ENCODE measurements around the gene ACOT9.
"Not testable (repeated sequence)": the region's sequence is repeated elsewhere in the genome, so short reads cannot be mapped to it uniquely, and the experiment has no call there.

ACOT9 gene

GRCh38 chrX:23676486-23676885, 66.6 kb downstream of the ACOT9 start:
- DNase-seq, result not testable (repeated sequence)

DNA sequence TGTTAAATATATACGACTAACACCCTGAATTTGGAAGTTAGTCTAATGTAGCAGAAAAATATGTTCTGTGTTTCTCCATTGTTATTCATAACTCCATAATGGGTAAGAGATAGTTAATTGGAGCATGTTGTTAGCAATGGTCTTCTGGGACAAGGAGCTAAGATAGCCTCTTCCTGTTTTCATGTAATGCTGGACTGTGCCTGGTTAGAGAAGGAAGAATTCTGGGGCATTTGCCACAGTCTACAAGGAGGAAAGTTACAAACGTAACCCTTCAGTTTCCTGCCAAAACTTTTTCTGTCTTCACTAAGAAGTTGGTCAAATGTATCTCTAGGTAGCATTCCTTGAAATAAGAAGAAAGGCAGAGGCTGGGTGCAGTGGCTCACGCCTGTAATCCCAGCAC, 70.0 kb downstream of the ACOT9 start:
- DNase-seq, result no peak

GRCh38 chrX:23670528-23670927, 72.5 kb downstream of the ACOT9 start:
- no peak for DNase-seq

DNA sequence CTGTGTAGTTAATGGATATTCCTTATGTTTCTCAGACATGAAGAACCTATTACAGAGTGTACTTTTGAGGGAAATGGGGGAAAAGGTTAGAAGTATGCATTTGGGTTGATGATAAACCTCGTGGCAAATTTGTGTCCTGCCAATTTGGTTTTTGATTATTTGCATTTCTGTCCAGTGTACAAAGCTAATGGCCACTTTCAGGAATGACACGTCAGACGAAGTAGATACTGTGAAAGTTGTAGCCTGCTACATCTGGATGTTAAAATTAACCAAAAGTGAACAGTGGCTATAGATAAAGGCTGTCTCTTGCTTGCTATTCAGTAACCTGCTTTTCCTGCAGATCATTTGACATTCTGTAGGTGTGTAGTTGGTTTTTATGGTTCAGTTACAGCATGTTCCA, 74.7 kb downstream of the ACOT9 start:
- DNase-seq, result no peak

- peak; percentile 73 for DNase-seq
Observed at GRCh38 chrX:23667239-23668177, 75.6 kb downstream of the ACOT9 start, which contains the start of gene PRDX4. Gene PRDX4 (plus strand): TSS chrX:23667493. CDS start chrX:23667571, 78 bp downstream.

- DNase-seq, result no peak
Observed at GRCh38 chrX:23666282-23666681, 76.8 kb downstream of the ACOT9 start.

DNA sequence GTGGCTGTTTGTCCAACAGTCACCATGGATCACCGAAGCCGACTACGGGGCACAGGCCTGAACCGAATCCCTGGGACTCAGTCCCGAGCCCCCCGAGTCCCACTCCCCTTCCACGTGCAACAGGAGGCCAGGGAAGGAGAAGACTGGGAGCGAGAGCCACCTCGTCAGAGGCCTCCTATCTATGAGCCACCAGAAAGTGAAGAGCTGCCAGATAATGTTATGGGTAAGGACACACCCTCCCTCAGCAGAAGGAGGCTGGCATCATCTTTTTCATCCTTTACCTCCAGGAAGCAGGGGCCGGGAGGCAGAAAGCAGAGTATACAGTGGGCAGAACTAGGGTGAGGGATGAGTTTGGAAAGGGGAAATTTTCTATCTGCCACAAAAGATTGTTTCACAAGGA, 78.6 kb downstream of the ACOT9 start:
- DNase-seq, result no peak

DNA sequence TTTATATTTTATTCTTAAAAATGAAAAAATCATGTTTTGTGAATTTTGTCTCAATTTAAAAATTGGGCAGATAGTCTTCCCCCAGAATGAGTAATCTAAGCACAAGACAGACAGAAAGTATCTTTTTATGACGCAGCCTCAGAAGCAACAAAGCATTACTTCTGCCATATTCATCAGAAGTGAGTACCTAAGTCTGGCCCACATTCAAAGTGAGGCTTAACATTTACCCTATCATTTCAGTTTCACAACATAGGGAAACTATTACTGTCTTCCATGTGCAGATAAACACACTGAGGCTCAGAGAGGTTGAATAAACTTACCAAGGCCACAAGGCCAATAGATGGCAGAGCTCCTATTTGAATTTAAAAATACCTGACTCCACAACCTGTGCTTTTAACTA, 80.2 kb downstream of the ACOT9 start:
- DNase-seq, result no peak

DNA sequence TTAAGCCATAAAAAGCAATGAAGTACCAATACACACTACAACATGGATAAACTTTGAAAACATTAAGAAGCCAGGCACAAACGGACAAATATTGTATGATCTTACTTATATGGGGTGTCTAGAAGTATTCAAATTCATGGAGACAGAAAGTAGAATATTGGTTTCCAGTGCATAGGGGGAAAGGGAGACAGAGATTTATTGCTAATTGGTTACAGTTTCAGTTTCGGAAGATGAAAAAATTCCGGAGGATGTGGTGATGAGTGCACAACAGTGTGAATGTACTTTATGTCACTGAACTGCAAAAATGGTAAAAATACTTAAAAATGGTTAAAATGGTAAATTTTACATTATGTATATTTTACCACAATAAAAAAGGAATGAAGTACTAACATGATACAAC, 80.9 kb downstream of the ACOT9 start:
- DNase-seq, result peak; percentile 51

GRCh38 chrX:23661671-23662070, 81.4 kb downstream of the ACOT9 start:
- no peak for DNase-seq

DNA sequence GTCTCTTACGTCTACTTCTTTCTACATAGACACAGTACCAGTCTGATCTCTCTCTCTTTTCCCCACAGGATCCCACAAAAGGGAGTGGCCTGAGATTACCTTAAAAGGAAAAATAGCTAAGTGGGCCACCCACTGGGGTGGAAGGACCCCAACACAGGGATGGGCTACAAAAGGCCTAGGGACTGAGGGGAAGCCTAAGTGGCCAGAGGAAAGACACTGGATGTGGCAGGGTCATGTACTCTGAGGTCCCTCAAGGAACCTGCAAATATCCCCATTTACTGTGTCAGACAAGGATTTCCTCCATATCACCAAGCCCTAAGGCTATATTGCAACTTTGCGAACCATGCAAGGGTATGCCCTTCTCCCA, 82.3 kb downstream of the ACOT9 start:
- no peak for DNase-seq

DNA sequence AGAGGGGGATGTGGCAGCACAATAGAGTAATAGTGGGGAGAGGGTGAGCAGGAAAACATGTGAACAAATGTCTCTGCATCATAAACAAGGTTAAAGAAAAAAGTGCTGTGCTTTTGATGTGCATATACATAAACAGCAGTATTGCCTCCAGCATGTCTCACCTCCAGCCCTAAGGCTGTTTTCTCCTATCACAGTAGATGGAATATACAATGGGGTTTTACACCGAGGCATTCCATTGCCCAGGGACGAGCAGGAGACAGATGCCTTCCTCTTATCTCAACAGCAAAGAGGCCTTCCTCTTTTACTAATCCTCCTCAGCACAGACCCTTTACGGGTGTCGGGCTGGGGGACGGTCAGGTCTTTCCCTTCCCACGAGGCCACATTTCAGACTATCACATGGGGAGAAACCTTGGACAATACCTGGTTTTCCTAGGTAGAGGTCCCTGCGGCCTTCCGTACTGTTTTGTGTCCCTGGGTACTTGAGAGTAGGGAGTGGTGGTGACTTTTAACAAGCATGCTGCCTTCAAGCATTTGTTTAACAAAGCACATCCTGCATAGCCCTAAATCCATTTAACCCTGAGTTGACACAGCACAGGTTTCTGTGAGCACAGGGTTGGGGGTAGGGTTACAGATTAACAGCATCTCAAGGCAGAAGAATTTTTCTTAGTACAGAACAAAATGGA, 82.9 kb downstream of the ACOT9 start:
- DNase-seq, result not testable (repeated sequence)

- no peak for DNase-seq
Observed at GRCh38 chrX:23659339-23659738, 83.7 kb downstream of the ACOT9 start.

GRCh38 chrX:23656684-23657083, 86.4 kb downstream of the ACOT9 start:
- no peak for DNase-seq

- no peak for DNase-seq
Observed at GRCh38 chrX:23656091-23656490, 87.0 kb downstream of the ACOT9 start.
